ENCODE data around the gene CDC73.
"Not testable (repeated sequence)": the region's sequence is repeated elsewhere in the genome, so short reads cannot be mapped to it uniquely, and the experiment has no call there.

Gene CDC73

GRCh38 chr1:193278968-193279367 is 157.1 kb downstream of the CDC73 start:
- TF ChIP-seq, protein P1, sequence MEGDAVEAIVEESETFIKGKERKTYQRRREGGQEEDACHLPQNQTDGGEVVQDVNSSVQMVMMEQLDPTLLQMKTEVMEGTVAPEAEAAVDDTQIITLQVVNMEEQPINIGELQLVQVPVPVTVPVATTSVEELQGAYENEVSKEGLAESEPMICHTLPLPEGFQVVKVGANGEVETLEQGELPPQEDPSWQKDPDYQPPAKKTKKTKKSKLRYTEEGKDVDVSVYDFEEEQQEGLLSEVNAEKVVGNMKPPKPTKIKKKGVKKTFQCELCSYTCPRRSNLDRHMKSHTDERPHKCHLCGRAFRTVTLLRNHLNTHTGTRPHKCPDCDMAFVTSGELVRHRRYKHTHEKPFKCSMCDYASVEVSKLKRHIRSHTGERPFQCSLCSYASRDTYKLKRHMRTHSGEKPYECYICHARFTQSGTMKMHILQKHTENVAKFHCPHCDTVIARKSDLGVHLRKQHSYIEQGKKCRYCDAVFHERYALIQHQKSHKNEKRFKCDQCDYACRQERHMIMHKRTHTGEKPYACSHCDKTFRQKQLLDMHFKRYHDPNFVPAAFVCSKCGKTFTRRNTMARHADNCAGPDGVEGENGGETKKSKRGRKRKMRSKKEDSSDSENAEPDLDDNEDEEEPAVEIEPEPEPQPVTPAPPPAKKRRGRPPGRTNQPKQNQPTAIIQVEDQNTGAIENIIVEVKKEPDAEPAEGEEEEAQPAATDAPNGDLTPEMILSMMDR (IDR thresholded peaks at IDR 0.05) = no peak
- DNase-seq (ENCODE audit: low spot score) = no peak

DNA sequence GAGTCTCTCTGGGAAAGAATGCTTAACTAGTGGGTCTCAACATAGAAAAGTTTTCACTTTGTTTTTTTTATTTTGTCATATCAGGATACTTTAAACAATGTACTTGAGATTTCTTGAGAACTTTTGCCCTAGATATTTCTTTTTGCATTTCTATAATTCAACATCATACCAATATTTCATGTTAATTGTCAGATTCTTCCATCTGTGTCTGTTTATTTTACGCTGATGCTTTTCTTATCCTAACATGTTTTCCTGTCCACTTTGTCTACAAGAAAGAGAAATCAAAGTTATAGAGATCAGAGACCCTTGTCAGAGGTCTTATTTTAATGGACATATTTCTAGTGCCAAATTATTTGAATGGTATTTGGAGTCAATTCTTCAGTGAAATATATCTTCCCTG is 160.1 kb downstream of the CDC73 start:
- TF ChIP-seq, protein P1 (IDR thresholded peaks at IDR 0.05) = no peak
- no peak for DNase-seq (ENCODE audit: low spot score)
- Histone ChIP-seq H3K27ac (no peak overlapping the region), H3K4me3 (no peak overlapping the region)

More at GRCh38 chr1:193278968-193279367, 157.1 kb downstream of the CDC73 start:
- Histone ChIP-seq H3K4me3 (no peak overlapping the region), H3K27ac (no peak overlapping the region)

DNA sequence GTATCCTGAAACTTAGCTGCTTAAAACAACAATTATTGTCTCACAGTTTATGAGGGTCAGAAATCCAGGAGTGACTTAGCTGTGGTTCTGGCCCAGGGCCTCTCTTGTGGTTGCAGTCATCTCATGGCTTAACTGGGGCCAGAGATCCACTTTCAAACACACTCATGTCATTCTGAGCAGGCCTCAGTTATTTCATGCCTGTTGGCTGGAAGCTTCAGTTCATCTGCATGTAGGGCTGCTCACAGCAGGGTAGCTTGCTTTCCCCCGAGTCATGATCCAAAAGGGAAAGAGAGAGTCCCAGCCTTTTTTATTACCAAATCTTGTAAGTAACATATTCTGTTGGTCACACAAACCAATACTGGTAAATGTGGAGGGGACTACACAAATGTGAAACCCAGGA is 161.2 kb downstream of the CDC73 start:
- Histone ChIP-seq H3K4me3 (no peak overlapping the region), H3K27ac (no peak overlapping the region)
- TF ChIP-seq, protein P1 (IDR thresholded peaks at IDR 0.05) = no peak
- no peak for DNase-seq (ENCODE audit: low spot score)

GRCh38 chr1:193284219-193284618 is 162.4 kb downstream of the CDC73 start:
- DNase-seq (ENCODE audit: low spot score) = no peak
- H3K27ac ChIP-seq = no peak overlapping the region
- TF ChIP-seq, protein P1 (IDR thresholded peaks at IDR 0.05) = no peak
- H3K4me3 ChIP-seq = no peak overlapping the region

- Histone ChIP-seq H3K27ac (no peak overlapping the region), H3K4me3 (no peak overlapping the region)
- TF ChIP-seq, protein P1 (IDR thresholded peaks at IDR 0.05) = no peak
- DNase-seq (ENCODE audit: low spot score) = no peak
Measured at GRCh38 chr1:193285641-193286040, 163.8 kb downstream of the CDC73 start.

GRCh38 chr1:193288548-193289080 is 166.8 kb downstream of the CDC73 start:
- H3K4me3 ChIP-seq; H3K27ac ChIP-seq; DNase-seq (ENCODE audit: low spot score): not testable (repeated sequence)

- H3K27ac ChIP-seq = no peak overlapping the region
- TF ChIP-seq, protein P1 (IDR thresholded peaks at IDR 0.05) = no peak
- DNase-seq (ENCODE audit: low spot score) = no peak
- no peak overlapping the region for H3K4me3 ChIP-seq
Measured at GRCh38 chr1:193293726-193294125, 171.9 kb downstream of the CDC73 start.

- DNase-seq (ENCODE audit: low spot score) = no peak
- no peak overlapping the region for H3K4me3 ChIP-seq
- H3K27ac ChIP-seq = no peak overlapping the region
- TF ChIP-seq, protein P1 (IDR thresholded peaks at IDR 0.05) = no peak
Measured at GRCh38 chr1:193299038-193299437, 177.2 kb downstream of the CDC73 start.

All from coronary artery (tissue), 2 donors.